Stimulated activated CD4-positive, alpha-beta T cell treated with anti-CD3 and anti-CD28 coated beads, Interleukin-15, amount 100 ng/mL, for 48 hours (primary cell): ENCODE measurements around the gene LDLRAD2.
"Not testable (repeated sequence)": the region's sequence is repeated elsewhere in the genome, so short reads cannot be mapped to it uniquely, and the experiment has no call there.

Experiments
- DNase-seq, 2 donors: peaks; one replicate each; pipeline ENCODE4 v3.0.0-alpha.2; 2020; ENCODE audit warnings: low read depth in 2 of 2

LDLRAD2 gene

GRCh38 chr1:21783679-21784603 is 28.1 kb upstream of the LDLRAD2 start:
- no peak for DNase-seq

DNA sequence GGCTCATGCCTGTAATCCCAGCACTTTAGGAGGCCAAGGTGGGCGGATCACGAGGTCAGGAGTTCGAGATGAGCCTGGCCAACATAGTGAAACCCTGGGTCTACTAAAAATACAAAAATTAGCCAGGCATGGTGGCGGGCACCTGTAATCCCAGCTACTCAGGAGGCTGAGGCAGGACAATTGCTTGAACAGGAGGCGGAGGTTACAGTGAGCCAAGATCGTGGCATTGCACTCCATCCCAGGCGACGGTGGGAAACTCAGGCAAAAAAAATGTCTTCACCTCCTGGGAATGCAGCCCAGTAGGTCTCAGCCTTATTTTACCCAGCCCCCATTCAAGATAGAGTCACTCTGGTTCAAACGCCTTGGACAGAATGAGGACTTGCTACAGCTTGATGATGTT is 26.3 kb upstream of the LDLRAD2 start:
- DNase-seq: not testable (repeated sequence)

GRCh38 chr1:21786640-21787039 is 25.4 kb upstream of the LDLRAD2 start:
- DNase-seq: no peak

DNA sequence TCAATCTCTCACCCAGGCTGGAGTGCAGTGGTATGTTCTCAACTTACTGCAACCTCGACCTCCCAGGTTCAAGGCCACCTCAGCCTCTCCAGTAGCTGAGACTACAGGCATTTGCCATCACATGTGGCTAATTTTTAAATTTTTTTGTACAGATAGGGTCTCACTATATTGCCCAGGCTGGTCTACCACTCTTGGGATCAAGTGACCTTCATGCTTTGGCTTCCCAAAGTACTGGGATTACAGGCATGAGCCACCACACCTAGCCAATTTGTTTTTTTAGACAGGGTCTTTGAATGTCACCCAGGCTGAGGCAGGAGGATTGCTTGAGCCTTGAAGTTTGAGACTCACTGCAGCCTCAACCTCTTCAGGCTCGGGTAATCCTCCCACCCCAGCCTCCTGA is 19.0 kb upstream of the LDLRAD2 start:
- no peak for DNase-seq

DNA sequence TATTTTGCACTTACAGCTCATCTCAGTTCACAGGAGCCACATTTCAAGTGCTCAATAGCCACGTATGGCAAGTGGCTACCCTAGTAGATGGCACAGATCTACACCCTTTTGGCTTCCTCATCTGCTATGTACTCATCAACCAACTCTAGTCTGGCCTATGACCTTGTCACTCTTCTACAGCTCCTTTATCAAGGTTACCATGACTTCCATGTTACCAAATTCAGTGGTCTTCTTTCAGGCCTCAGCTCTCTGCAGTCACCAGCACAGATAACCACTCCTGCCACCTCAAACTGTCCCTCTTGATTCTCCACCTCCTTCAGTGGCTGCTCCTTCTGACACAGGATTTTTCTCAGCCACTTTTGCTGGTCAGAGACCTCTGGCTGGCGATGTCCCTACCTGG is 17.4 kb upstream of the LDLRAD2 start:
- DNase-seq: no peak

DNA sequence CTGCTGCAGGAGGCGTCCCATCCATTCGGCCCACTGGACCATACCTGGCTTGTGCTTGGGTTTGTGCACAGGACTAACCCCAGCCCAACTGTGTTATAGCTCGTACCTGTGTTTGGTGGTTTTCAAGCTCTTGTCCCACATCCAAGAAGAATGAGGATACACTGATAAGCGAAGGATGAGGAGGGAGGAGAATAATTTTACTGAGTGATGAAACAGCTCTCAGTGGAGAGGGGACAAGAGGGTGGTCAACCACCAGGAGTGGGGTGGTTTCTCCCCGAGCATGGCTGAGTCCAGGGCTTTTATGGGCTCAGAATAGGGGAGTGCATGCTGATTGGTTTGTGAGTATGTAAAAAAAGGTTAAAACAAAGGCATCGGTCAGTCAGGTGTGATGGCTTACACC is 17.0 kb upstream of the LDLRAD2 start:
- DNase-seq: no peak

DNA sequence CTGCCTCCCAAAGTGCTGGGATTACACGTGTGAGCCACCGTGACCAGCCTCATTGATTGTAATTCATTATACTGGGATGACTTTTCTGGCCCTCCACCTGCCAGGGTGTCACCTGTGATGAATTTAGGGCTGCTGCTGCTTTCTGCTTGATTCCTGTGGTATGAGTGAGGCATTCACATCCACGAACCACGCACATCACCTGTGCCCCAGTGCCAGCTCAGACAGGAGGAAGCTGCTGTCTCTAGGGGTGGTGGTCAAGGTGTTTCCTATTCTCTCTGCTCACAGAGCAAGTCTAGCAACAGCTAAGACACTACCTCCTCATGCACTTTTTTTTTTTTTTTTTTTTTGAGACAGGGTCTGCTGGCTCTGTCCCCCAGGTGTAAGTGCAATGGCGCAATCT is 12.3 kb upstream of the LDLRAD2 start:
- DNase-seq: no peak

GRCh38 chr1:21801100-21801499 is 11.0 kb upstream of the LDLRAD2 start:
- DNase-seq: no peak

DNA sequence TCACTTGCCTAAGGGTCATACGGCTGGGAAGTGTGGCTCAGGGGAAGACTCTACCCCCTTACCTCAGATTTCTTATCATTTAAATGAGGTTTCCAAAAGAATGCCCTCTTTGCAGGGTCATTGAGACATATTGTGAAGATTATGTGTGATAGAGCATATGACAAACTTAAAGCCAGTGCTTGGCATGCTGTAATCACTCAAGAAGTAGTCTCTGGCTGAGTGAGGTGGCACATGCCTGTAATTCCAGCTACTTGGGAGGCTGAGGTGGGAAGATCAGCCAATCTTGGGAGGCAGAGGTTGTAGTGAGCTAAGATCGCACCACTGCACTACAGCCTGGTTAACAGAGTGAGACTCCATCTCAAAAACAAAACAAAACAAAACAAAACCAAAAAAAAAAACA is 7.5 kb upstream of the LDLRAD2 start:
- no peak for DNase-seq

GRCh38 chr1:21813542-21813941 is 1.5 kb downstream of the LDLRAD2 start:
- DNase-seq: no peak

DNA sequence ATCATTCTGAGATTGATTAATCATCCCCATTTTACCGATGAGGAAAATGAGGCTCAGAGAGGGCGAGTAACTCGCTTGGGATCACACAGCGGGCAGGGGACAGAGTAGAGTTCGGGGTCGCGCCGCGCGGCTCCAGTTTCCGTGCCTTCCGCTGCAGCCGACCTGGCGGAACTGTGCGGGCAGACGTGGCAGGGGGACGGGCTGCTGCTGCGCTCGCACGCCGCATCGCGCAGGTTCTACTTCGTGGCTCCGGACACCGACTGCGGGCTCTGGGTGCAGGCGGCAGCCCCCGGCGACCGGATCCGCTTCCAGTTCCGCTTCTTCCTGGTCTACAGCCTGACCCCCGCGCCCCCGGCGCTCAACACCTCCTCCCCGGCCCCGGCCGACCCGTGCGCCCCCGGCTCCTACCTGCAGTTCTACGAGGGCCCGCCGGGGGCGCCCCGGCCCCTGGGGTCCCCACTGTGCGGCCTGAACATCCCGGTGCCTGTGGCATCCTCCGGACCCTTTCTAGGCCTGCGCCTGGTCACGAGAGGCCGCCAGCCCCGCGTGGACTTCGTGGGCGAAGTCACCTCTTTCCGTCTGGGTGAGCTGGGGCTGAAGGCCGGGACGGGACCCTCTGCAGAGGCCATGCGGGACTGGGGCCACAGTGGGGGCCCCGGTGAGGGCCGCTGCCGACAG is 2.3 kb downstream of the LDLRAD2 start:
- DNase-seq: peak in 1 of 2 donors; percentile 6

GRCh38 chr1:21814981-21815582 is 3.0 kb downstream of the LDLRAD2 start:
- no peak for DNase-seq

DNA sequence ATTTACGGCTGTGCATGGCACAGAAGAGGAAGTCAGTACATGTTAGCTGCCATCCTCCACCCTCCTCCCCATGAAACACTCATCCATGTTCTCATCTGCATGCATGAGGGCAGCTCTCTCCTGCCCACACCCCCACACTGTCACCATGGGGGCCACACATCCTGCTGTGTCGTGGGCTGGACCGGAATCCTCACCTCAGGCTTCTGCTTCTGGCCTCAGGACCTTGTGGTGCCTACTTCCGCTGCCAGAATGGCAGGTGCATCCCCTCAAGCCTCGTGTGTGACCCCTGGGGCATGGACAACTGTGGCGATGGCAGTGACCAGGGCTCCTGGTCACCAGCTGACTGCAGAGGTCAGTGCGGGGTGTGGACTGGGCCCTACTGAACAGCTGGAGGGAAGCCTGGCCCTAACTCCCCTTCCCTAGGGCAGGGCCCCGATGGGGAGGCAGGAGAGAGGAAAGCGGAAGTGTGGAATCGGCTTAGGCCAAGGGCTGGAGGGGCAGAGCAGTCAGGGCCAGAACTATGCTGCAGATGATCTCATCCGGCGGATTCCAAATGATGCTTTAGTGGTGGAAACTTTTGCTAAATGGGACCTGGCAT is 3.8 kb downstream of the LDLRAD2 start:
- no peak for DNase-seq

DNA sequence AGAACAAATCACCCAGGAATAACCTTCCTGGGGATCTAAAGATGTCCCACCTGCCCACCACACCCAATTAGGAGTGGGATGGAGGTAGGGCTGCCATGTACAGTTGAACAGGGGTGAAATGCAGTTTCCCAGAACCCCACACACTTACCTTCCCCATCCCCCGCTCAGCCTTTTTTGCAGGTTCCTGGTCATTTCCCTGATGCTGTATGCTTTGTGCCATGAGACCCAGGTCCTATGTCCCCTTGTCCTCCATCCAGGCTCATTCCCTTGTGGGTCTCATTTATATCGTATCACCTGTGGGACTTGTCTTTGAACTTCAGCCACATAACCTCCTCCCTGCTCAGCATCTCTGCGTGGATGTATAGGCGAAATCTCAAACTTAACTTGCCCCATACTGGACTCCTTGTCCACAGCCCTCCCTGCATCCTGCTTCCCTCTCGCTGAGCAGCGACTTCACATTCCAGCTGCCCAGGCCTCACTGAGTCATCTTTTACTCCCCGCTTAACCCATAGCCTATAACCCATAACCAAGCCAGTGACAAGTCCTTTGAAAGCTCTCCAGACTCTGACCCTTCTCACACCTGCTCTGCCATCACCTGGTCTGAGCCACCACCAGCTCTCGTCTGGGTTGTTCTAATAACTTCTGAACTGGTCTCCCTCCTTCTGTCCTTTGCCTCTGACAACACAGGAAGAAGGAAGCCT is 4.7 kb downstream of the LDLRAD2 start:
- no peak for DNase-seq

GRCh38 chr1:21818656-21819055 is 6.6 kb downstream of the LDLRAD2 start:
- peak; percentile 15 to 24 for DNase-seq

GRCh38 chr1:21820597-21821232 is 8.7 kb downstream of the LDLRAD2 start:
- DNase-seq: no peak

DNA sequence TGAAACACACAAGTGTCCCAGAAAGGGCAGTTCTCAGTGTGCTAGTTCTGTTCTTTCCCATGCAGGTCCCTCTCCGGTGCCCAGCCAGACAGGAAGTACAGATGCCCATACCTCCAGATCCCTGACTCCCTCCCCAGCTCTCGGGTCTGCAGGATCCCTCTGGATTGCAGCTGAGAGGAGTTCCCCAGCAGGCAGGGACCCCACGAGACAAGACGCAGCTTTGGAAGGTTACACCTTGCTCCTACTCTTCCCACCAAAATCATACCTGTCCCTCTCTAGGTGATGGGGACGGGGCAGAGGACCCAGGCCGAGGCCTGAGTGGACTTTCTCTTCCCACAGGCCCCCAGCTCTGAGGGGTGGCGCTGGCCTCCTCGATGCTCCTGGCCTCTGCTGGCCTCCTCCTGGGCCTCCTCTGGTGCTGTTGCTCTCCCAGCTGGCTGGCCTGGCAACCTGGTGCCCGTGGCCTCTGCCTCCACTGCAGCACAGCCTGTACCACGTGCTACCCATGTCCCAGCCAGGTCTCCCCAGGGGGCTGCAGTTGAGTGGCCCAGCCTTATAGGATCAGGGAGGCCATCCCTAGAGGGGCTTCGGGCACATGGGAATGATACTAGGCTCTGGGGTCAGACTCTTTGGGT is 9.4 kb downstream of the LDLRAD2 start:
- no peak for DNase-seq

- no peak for DNase-seq
Observed at GRCh38 chr1:21822349-21822748, 10.3 kb downstream of the LDLRAD2 start.

GRCh38 chr1:21823206-21823979 is 11.3 kb downstream of the LDLRAD2 start:
- no peak for DNase-seq
